ENCODE measurements around the gene CXCR4. TPM values are rescaled to one million over a fixed set of nuclear protein-coding genes. Genes with fewer than 3 reads are reported as not detected.

Gene CXCR4
- total RNA-seq, 1 donor from 2014 or later: not detected

- Mint-ChIP-seq H3K27ac (ENCODE audit: unreplicated experiment) (no peak overlapping the region), H3K36me3 (ENCODE audit: unreplicated experiment) (no peaks in the 10 kb centered on the region), H3K4me1 (ENCODE audit: unreplicated experiment) (no peaks in the 10 kb centered on the region), H3K4me3 (ENCODE audit: unreplicated experiment) (no peak overlapping the region), H3K27me3 (ENCODE audit: unreplicated experiment) (peaks cover 4% of the 10 kb centered on the region), H3K9me3 (ENCODE audit: unreplicated experiment) (peaks cover 5% of the 10 kb centered on the region)
- TF ChIP-seq CTCF (IDR thresholded peaks at IDR 0.05): no peak
- DNase-seq (ENCODE audit: extremely low spot score, unreplicated experiment): no peak
These were observed 47.0 kb downstream of the CXCR4 start for GRCh38 chr2:136070913-136071312.

- H3K36me3 Mint-ChIP-seq (ENCODE audit: unreplicated experiment): no peaks in the 10 kb centered on the region
- H3K4me3 Mint-ChIP-seq (ENCODE audit: unreplicated experiment): no peak overlapping the region
- peaks cover 5% of the 10 kb centered on the region for H3K9me3 Mint-ChIP-seq (ENCODE audit: unreplicated experiment)
- no peak overlapping the region for H3K27ac Mint-ChIP-seq (ENCODE audit: unreplicated experiment)
- peaks cover 4% of the 10 kb centered on the region for H3K27me3 Mint-ChIP-seq (ENCODE audit: unreplicated experiment)
- no peaks in the 10 kb centered on the region for H3K4me1 Mint-ChIP-seq (ENCODE audit: unreplicated experiment)
- no peak for TF ChIP-seq CTCF (IDR thresholded peaks at IDR 0.05)
- DNase-seq (ENCODE audit: extremely low spot score, unreplicated experiment): no peak
These were observed 48.2 kb downstream of the CXCR4 start for GRCh38 chr2:136069773-136070172.

- H3K9me3 Mint-ChIP-seq (ENCODE audit: unreplicated experiment): peaks cover 5% of the 10 kb centered on the region
- no peak for TF ChIP-seq CTCF (IDR thresholded peaks at IDR 0.05)
- H3K4me3 Mint-ChIP-seq (ENCODE audit: unreplicated experiment): no peak overlapping the region
- no peak for DNase-seq (ENCODE audit: extremely low spot score, unreplicated experiment)
- no peak overlapping the region for H3K27ac Mint-ChIP-seq (ENCODE audit: unreplicated experiment)
- H3K27me3 Mint-ChIP-seq (ENCODE audit: unreplicated experiment): peaks cover 4% of the 10 kb centered on the region
- no peaks in the 10 kb centered on the region for H3K4me1 Mint-ChIP-seq (ENCODE audit: unreplicated experiment)
- no peaks in the 10 kb centered on the region for H3K36me3 Mint-ChIP-seq (ENCODE audit: unreplicated experiment)
These were observed 49.2 kb downstream of the CXCR4 start for GRCh38 chr2:136068581-136069227.

GRCh38 chr2:136067897-136068580, 49.9 kb downstream of the CXCR4 start:
- Mint-ChIP-seq H3K36me3 (ENCODE audit: unreplicated experiment) (no peaks in the 10 kb centered on the region), H3K4me3 (ENCODE audit: unreplicated experiment) (no peak overlapping the region), H3K4me1 (ENCODE audit: unreplicated experiment) (no peaks in the 10 kb centered on the region), H3K27me3 (ENCODE audit: unreplicated experiment) (no peaks in the 10 kb centered on the region), H3K9me3 (ENCODE audit: unreplicated experiment) (peaks cover 5% of the 10 kb centered on the region), H3K27ac (ENCODE audit: unreplicated experiment) (no peak overlapping the region)
- DNase-seq (ENCODE audit: extremely low spot score, unreplicated experiment): no peak
- no peak for TF ChIP-seq CTCF (IDR thresholded peaks at IDR 0.05)

GRCh38 chr2:136067459-136067858, 50.5 kb downstream of the CXCR4 start:
- Mint-ChIP-seq H3K27ac (ENCODE audit: unreplicated experiment) (no peak overlapping the region), H3K9me3 (ENCODE audit: unreplicated experiment) (peaks cover 5% of the 10 kb centered on the region), H3K4me1 (ENCODE audit: unreplicated experiment) (no peaks in the 10 kb centered on the region), H3K27me3 (ENCODE audit: unreplicated experiment) (no peaks in the 10 kb centered on the region), H3K36me3 (ENCODE audit: unreplicated experiment) (no peaks in the 10 kb centered on the region), H3K4me3 (ENCODE audit: unreplicated experiment) (no peak overlapping the region)
- no peak for DNase-seq (ENCODE audit: extremely low spot score, unreplicated experiment)
- TF ChIP-seq CTCF (IDR thresholded peaks at IDR 0.05): no peak
